Gastrocnemius medialis (tissue), 4 donors: ENCODE measurements around the gene PDK4. TPM values are rescaled to one million over a fixed set of nuclear protein-coding genes. Genes with fewer than 3 reads are reported as not detected.

Experiments
- total RNA-seq, 4 donors: library from RNA; depleted of rRNA; stranded (reverse); fragments of >200 nt; gene quantifications; one replicate each; pipeline versions ENCODE4 v1.1.0 to v1.2.3, GENCODE V29; 2016

PDK4 gene
- total RNA-seq, 4 donors from 2014 or later: 2,371 to 5,827 (median 4,654) TPM

Other genes starting within 250 kb of the PDK4 start
- gene PON3, start 200.1 kb downstream of the PDK4 start, total RNA-seq: under 1 TPM in 3 of 4 donors, not detected in 1; 0.29 to 0.61 (median 0.49) TPM
- 10 to 100 TPM; 10.2 to 45.4 (median 23.5) TPM for gene PON2, start 161.5 kb downstream of the PDK4 start, total RNA-seq
- gene ASB4, start 110.6 kb downstream of the PDK4 start, total RNA-seq: 10 to 100 TPM in 3 of 4 donors, 1 to 10 TPM in 1; 1.4 to 27.3 (median 17.9) TPM
- 10 to 100 TPM in 2 of 4 donors, 1 to 10 TPM in 2; 7.8 to 21.3 (median 11.6) TPM for gene DYNC1I1, start 176.0 kb upstream of the PDK4 start, total RNA-seq